H1 (cell line): ENCODE measurements around the gene ZNF747. TPM values are rescaled to one million over a fixed set of nuclear protein-coding genes. Genes with fewer than 3 reads are reported as not detected.

Source experiments
- PHF8 ChIP-seq: fragments of 200-600 bp; sonication (generic); conservative IDR thresholded peaks from 2 replicates; pipeline ENCODE4 v1.7.1; 2012; ENCODE audit warnings: low read depth, mild to moderate bottlenecking, inconsistent platforms, low read length, moderate library complexity
- polyA plus RNA-seq, 7 experiments: library from polyadenylated mRNA; depleted of rRNA in 3 of 7; stranded (reverse) in 5 of 7; unstranded in 2 of 7; fragments of >200 nt in 5 of 7; fragments of 200-250 nt in 2 of 7; gene quantifications; 1 replicate in 5 of 7; 2 replicates in 1 of 7; 4 replicates in 1 of 7; pipeline versions ENCODE4 v1.2.1 to v1.2.3, GENCODE V29; 2011 to 2013; ENCODE audit warnings: missing spikeins in 2 of 7, mixed read lengths in 2 of 7
- total RNA-seq: library from RNA; stranded (reverse); fragmentation: NEBNext Ultra II Directional; extraction: Animal tissue kit (Norgen Biotek cat#: 25700); gene quantifications from 2 replicates; pipeline ENCODE4 v1.2.1, GENCODE V29; 2021

Gene ZNF747
- total and polyA plus RNA-seq, 2 of the 8 experiments (the other 6 are each of a cell fraction or from before 2014, with no cell fraction given): 9.9 to 10.3 TPM

- no peak for TF ChIP-seq PHF8
- TF ChIP-seq, all 59 proteins: peak for 0
Observed at GRCh38 chr16:30521873-30522641, 12.6 kb downstream of the ZNF747 start (continued).
